ENCODE results near the gene KRTAP10-3.

KRTAP10-3 gene

GRCh38 chr21:44530221-44530902, 28.2 kb downstream of the KRTAP10-3 start:
- no peak for TF ChIP-seq POLR2AphosphoS5 (IDR thresholded peaks at IDR 0.05; ENCODE audit: low read depth)
- TF ChIP-seq, protein P1, sequence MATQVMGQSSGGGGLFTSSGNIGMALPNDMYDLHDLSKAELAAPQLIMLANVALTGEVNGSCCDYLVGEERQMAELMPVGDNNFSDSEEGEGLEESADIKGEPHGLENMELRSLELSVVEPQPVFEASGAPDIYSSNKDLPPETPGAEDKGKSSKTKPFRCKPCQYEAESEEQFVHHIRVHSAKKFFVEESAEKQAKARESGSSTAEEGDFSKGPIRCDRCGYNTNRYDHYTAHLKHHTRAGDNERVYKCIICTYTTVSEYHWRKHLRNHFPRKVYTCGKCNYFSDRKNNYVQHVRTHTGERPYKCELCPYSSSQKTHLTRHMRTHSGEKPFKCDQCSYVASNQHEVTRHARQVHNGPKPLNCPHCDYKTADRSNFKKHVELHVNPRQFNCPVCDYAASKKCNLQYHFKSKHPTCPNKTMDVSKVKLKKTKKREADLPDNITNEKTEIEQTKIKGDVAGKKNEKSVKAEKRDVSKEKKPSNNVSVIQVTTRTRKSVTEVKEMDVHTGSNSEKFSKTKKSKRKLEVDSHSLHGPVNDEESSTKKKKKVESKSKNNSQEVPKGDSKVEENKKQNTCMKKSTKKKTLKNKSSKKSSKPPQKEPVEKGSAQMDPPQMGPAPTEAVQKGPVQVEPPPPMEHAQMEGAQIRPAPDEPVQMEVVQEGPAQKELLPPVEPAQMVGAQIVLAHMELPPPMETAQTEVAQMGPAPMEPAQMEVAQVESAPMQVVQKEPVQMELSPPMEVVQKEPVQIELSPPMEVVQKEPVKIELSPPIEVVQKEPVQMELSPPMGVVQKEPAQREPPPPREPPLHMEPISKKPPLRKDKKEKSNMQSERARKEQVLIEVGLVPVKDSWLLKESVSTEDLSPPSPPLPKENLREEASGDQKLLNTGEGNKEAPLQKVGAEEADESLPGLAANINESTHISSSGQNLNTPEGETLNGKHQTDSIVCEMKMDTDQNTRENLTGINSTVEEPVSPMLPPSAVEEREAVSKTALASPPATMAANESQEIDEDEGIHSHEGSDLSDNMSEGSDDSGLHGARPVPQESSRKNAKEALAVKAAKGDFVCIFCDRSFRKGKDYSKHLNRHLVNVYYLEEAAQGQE (IDR thresholded peaks at IDR 0.05; ENCODE audit: insufficient replicate concordance, low read depth) = no peak
- TF ChIP-seq GABPA (IDR thresholded peaks at IDR 0.05; ENCODE audit: low read depth) = no peak
- TF ChIP-seq CTCF (IDR thresholded peaks at IDR 0.05; ENCODE audit: insufficient read depth, low read length) = no peak
- TF ChIP-seq SPI1 (IDR thresholded peaks at IDR 0.05; ENCODE audit: borderline replicate concordance, low read depth) = no peak
- no peak overlapping the region for H3K27ac ChIP-seq (replicated peaks)
- H3K27me3 ChIP-seq (ENCODE audit: insufficient read depth, poor library complexity, severe bottlenecking) = no peaks in the 10 kb centered on the region
- no peak overlapping the region for H3K4me3 ChIP-seq (replicated peaks; ENCODE audit: insufficient read depth, low read length)
- DNase-seq (ENCODE audit: low read depth in 1 of 2, low spot score in 1 of 2) = no peak

DNA sequence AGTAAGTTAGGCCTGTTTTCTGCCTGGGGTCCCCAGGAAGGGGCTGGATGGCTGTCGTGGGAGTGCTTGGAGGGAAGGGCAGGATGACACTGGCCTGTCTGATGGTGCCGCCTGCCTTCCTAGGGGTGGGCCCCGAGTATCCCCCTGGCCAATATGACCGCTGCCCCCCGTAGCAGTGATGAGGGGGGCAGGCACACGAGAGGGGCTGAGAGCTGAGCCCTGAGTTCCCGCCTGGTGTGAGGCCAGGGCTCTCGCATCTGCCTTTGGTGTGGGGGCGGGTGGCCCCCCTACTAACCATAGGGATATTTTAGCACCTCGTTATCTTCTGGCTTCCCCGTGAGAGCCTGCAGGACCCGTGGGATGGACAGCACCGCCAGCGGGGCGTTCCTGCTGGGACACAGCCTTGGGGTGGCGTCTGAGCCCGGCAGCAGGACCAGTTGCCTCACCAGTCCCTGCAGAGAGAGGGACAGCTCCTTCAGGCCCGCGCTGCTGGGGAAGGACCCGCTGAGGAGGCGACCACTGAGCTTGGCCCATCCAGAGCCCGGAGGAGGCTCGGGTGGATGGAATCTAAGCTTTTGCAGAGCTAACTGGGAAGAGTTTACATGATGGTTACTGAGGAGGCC, 29.0 kb downstream of the KRTAP10-3 start:
- TF ChIP-seq, protein P1 (IDR thresholded peaks at IDR 0.05; ENCODE audit: insufficient replicate concordance, low read depth) = no peak
- no peak for TF ChIP-seq GABPA (IDR thresholded peaks at IDR 0.05; ENCODE audit: low read depth)
- TF ChIP-seq CTCF (IDR thresholded peaks at IDR 0.05; ENCODE audit: insufficient read depth, low read length) = no peak
- TF ChIP-seq SPI1 (IDR thresholded peaks at IDR 0.05; ENCODE audit: borderline replicate concordance, low read depth) = no peak
- no peak for TF ChIP-seq POLR2AphosphoS5 (IDR thresholded peaks at IDR 0.05; ENCODE audit: low read depth)
- no peak overlapping the region for H3K27ac ChIP-seq (replicated peaks)
- H3K27me3 ChIP-seq (ENCODE audit: insufficient read depth, poor library complexity, severe bottlenecking) = no peaks in the 10 kb centered on the region
- no peak for DNase-seq (ENCODE audit: low read depth in 1 of 2, low spot score in 1 of 2)
- H3K4me3 ChIP-seq (replicated peaks; ENCODE audit: insufficient read depth, low read length) = no peak overlapping the region

- TF ChIP-seq, protein P1 (IDR thresholded peaks at IDR 0.05; ENCODE audit: insufficient replicate concordance, low read depth) = no peak
- TF ChIP-seq GABPA (IDR thresholded peaks at IDR 0.05; ENCODE audit: low read depth) (no peak), CTCF (IDR thresholded peaks at IDR 0.05; ENCODE audit: insufficient read depth, low read length) (no peak), SPI1 (IDR thresholded peaks at IDR 0.05; ENCODE audit: borderline replicate concordance, low read depth) (no peak), POLR2AphosphoS5 (IDR thresholded peaks at IDR 0.05; ENCODE audit: low read depth) (no peak)
- no peak overlapping the region for H3K27ac ChIP-seq (replicated peaks)
- H3K4me3 ChIP-seq (replicated peaks; ENCODE audit: insufficient read depth, low read length) = no peak overlapping the region
- DNase-seq (ENCODE audit: low read depth in 1 of 2, low spot score in 1 of 2) = no peak
- H3K27me3 ChIP-seq (ENCODE audit: insufficient read depth, poor library complexity, severe bottlenecking) = no peaks in the 10 kb centered on the region
These were observed 29.6 kb downstream of the KRTAP10-3 start for GRCh38 chr21:44529011-44529421.

Measured in HL-60 (cell line).